ENCODE results near the gene CSNK2A2.

Gene CSNK2A2

DNA sequence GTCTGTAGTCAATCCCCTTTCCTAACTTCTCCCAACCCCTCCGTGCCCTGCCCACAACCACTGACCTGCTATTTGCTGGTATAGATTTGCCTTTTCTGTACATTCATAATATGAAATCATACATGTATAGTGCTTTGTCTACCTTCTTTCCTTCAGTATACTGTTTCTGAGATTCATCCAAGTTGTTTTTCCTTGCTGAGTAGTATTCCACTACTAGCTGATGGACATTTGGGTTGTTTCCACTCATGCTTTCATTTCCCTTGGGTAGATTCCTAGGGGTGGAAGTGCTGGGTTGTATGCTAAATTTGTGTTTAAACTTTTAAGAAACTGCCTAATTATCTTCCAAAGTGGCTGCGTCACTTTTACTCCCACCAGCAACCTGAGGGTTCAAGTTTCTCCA, 27.7 kb downstream of the CSNK2A2 start:
- no peaks in the 10 kb centered on the region for H3K27me3 ChIP-seq (ENCODE audit: insufficient read depth, low read depth, severe bottlenecking)
- no peak for DNase-seq
- H3K27ac ChIP-seq, result no peak overlapping the region
- H3K36me3 ChIP-seq, result peaks cover 56% of the 10 kb centered on the region
- H3K9me3 ChIP-seq (ENCODE audit: severe bottlenecking), result no peaks in the 10 kb centered on the region
- TF ChIP-seq, protein P1, sequence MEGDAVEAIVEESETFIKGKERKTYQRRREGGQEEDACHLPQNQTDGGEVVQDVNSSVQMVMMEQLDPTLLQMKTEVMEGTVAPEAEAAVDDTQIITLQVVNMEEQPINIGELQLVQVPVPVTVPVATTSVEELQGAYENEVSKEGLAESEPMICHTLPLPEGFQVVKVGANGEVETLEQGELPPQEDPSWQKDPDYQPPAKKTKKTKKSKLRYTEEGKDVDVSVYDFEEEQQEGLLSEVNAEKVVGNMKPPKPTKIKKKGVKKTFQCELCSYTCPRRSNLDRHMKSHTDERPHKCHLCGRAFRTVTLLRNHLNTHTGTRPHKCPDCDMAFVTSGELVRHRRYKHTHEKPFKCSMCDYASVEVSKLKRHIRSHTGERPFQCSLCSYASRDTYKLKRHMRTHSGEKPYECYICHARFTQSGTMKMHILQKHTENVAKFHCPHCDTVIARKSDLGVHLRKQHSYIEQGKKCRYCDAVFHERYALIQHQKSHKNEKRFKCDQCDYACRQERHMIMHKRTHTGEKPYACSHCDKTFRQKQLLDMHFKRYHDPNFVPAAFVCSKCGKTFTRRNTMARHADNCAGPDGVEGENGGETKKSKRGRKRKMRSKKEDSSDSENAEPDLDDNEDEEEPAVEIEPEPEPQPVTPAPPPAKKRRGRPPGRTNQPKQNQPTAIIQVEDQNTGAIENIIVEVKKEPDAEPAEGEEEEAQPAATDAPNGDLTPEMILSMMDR (IDR thresholded peaks at IDR 0.05; ENCODE audit: low read depth, low read length), result no peak
- no peak overlapping the region for H3K4me3 ChIP-seq (ENCODE audit: low read depth, low read length)

DNA sequence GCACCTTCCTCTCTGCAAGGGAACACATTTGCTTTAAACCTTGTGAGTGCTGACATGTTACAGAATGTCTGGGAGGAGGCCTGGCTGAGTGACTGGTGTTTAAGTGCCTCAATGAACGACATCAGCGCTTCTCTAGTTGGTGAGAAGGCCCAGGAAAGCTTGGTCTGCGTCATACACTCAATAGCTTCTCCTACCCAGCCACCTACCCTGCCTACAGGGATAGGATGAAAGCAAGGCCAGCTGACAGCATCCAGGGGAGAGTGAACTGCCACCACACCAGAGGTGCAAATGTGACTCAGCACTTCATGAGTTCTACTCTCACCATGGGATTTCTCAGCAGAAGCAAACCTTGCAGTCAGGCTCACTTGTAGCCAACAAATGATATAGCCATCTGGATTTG, 37.1 kb downstream of the CSNK2A2 start:
- H3K27ac ChIP-seq, result no peak overlapping the region
- no peak overlapping the region for H3K4me3 ChIP-seq (ENCODE audit: low read depth, low read length)
- H3K27me3 ChIP-seq (ENCODE audit: insufficient read depth, low read depth, severe bottlenecking), result no peaks in the 10 kb centered on the region
- TF ChIP-seq, protein P1 (IDR thresholded peaks at IDR 0.05; ENCODE audit: low read depth, low read length), result no peak
- no peaks in the 10 kb centered on the region for H3K9me3 ChIP-seq (ENCODE audit: severe bottlenecking)
- no peak for DNase-seq
- H3K36me3 ChIP-seq, result peaks cover 42% of the 10 kb centered on the region

DNA sequence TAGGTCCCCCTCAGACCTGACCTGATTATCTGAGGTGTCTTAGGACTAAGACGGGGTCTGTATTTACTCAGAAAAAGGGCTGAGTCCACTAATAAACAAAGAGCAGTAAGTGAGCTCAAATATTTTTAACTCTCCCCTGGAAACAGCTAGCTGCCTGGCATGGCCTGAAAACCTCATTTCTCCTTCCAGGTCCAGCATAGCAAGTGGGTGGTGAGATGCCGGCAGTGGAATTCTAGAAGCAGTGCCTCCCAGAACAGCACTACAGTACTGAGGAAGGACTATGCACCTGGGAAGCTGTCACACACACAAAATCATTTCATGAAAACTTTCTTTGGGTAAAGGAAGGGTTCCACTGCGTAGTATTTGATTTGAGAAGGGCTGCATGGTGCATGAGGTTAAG, 39.2 kb downstream of the CSNK2A2 start:
- H3K9me3 ChIP-seq (ENCODE audit: severe bottlenecking), result no peaks in the 10 kb centered on the region
- TF ChIP-seq, protein P1 (IDR thresholded peaks at IDR 0.05; ENCODE audit: low read depth, low read length), result no peak
- H3K4me3 ChIP-seq (ENCODE audit: low read depth, low read length), result no peak overlapping the region
- peaks cover 22% of the 10 kb centered on the region for H3K36me3 ChIP-seq
- H3K27me3 ChIP-seq (ENCODE audit: insufficient read depth, low read depth, severe bottlenecking), result no peaks in the 10 kb centered on the region
- no peak overlapping the region for H3K27ac ChIP-seq
- DNase-seq, result no peak

DNA sequence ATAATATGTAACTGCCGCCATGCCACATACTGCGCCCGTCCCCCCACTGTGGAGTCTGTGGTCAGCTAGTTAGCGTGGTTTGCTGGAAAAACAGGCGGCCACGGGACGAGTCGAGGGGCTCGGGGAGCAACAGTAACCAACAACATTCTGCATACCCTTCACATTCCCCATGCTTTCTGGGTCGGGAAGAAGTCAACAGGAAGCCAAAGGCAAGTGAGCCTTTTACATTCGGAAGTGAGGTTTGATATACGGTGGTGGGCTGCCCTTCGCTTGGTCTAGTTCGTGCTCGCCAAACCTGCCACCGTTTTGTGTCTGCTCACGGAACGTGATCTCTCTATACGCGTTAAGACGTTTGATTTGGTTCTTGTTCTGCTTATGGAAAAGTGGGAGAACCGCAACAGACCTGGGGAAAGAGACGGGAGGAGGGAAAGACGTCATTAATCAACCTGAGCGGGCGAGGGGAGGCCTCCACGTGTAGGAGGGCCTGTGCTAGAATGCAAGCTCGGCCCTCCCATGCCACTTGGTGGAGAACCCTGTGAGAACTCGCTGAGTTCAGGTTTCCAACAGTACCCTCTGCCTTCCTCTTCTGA, 39.9 kb downstream of the CSNK2A2 start:
- DNase-seq, result no peak
- Histone ChIP-seq H3K27me3 (ENCODE audit: insufficient read depth, low read depth, severe bottlenecking) (no peaks in the 10 kb centered on the region), H3K4me3 (ENCODE audit: low read depth, low read length) (no peak overlapping the region), H3K36me3 (peaks cover 16% of the 10 kb centered on the region), H3K27ac (no peak overlapping the region), H3K9me3 (ENCODE audit: severe bottlenecking) (no peaks in the 10 kb centered on the region)
- TF ChIP-seq, protein P1 (IDR thresholded peaks at IDR 0.05; ENCODE audit: low read depth, low read length), result no peak

GRCh38 chr16:58157239-58157638, 40.7 kb downstream of the CSNK2A2 start:
- DNase-seq, result no peak
- H3K27me3 ChIP-seq (ENCODE audit: insufficient read depth, low read depth, severe bottlenecking), result no peaks in the 10 kb centered on the region
- no peak overlapping the region for H3K4me3 ChIP-seq (ENCODE audit: low read depth, low read length)
- TF ChIP-seq, protein P1 (IDR thresholded peaks at IDR 0.05; ENCODE audit: low read depth, low read length), result no peak
- no peaks in the 10 kb centered on the region for H3K9me3 ChIP-seq (ENCODE audit: severe bottlenecking)
- peaks cover 10% of the 10 kb centered on the region for H3K36me3 ChIP-seq
- no peak overlapping the region for H3K27ac ChIP-seq

DNA sequence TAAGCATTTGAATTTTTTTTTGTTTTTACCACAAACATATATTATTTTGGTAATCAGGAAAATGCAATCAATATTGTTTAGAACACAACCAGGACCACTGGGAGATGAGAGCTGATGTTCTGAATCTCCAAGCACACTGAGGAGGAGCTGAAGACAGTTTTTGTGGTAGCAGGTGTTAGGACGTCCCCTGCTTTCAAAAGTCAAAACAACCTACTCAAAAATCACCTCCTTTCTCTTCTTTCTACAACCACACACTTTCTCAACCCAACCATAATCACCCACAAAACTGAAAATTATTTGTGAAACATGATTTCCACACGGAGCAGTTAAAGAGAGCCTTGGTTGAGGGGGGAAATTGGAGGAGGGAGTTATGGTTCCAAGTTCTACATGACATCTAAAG, 42.1 kb downstream of the CSNK2A2 start:
- TF ChIP-seq, protein P1 (IDR thresholded peaks at IDR 0.05; ENCODE audit: low read depth, low read length), result no peak
- no peak overlapping the region for H3K27ac ChIP-seq
- H3K36me3 ChIP-seq, result no peaks in the 10 kb centered on the region; the same call in 1 of the 2 replicates
- H3K9me3 ChIP-seq (ENCODE audit: severe bottlenecking), result no peaks in the 10 kb centered on the region
- no peak overlapping the region for H3K4me3 ChIP-seq (ENCODE audit: low read depth, low read length)
- H3K27me3 ChIP-seq (ENCODE audit: insufficient read depth, low read depth, severe bottlenecking), result no peaks in the 10 kb centered on the region
- no peak for DNase-seq

All from WERI-Rb-1 (cell line).